Right lobe of liver (tissue), 6 donors: ENCODE measurements around the gene SPAG16. TPM values are rescaled to one million over a fixed set of nuclear protein-coding genes. Genes with fewer than 3 reads are reported as not detected.

ENCODE experiments used
- ATAC-seq, 4 donors: fragments of 200-7000 bp; cut with Tn5 transposase; one replicate each; pipeline ENCODE4 v1.9.1; 2020; ENCODE audit warnings: mild to moderate bottlenecking in 4 of 4, moderate library complexity in 4 of 4
- DNase-seq, 3 donors: peaks; one replicate each; pipeline ENCODE4 v3.0.0-alpha.2; 2020
- H3K27ac ChIP-seq, 3 donors: fragments of 200-600 bp; one replicate each; pipeline ENCODE4 v1.8.0; 2022
- H3K27me3 ChIP-seq, 2 donors: fragments of 200-600 bp; one replicate each; pipeline ENCODE4 v1.8.0; 2022
- H3K36me3 ChIP-seq, 4 donors: fragments of 200-600 bp; sonication (generic) in 1 of 4; one replicate each; pipeline versions ENCODE4 v1.5.1 to v1.8.0; 2017 to 2022; ENCODE audit warnings: control low read depth in 1 of 4
- H3K4me1 ChIP-seq, 4 donors: fragments of 200-600 bp; sonication (generic) in 1 of 4; one replicate each; pipeline versions ENCODE4 v1.5.1 to v1.8.0; 2017 to 2022; ENCODE audit warnings: control low read depth in 1 of 4
- H3K4me3 ChIP-seq, 3 donors: fragments of 200-600 bp; one replicate each; pipeline ENCODE4 v1.8.0; 2022
- H3K9me3 ChIP-seq, 4 donors: fragments of 200-600 bp; sonication (generic) in 1 of 4; one replicate each; pipeline versions ENCODE4 v1.5.1 to v1.8.0; 2017 to 2022; ENCODE audit warnings: control low read depth in 1 of 4
- CTCF ChIP-seq, 4 donors: fragments of 200-600 bp in 3 of 4; fragments of 450-650 bp in 1 of 4; IDR thresholded peaks; one replicate each; pipeline versions ENCODE4 v1.5.1 to v1.8.0; 2016 to 2022; ENCODE audit warnings: antibody characterized with exemption in 4 of 4, mild to moderate bottlenecking in 2 of 4
- POLR2A ChIP-seq: fragments of 450-650 bp; IDR thresholded peaks from one replicate; pipeline ENCODE4 v1.6.1; 2017; ENCODE audit warnings: antibody characterized with exemption, mild to moderate bottlenecking
- WGBS: methylation state at CpG from one replicate; pipeline ENCODE4 v1.1.6; 2018; ENCODE audit warnings: low coverage, low lambda C conversion rate; ENCODE audit not compliant: insufficient coverage; ENCODE audit errors: missing lambda C conversion rate; 5-methylcytosine and 5-hydroxymethylcytosine counted together
- intact Hi-C, 2 donors: fragments of 100-400 bp; cut with DNase I; formaldehyde crosslinking; loops; one replicate each; pipeline versions ENCODE4 v1.11.2 to v1.14.1; 2022
- total RNA-seq, 6 experiments: library from RNA; depleted of rRNA in 2 of 6; stranded (reverse); fragments of >200 nt in 2 of 6; fragmentation: NEBNext Ultra II Directional in 3 of 6; extraction: Animal tissue kit (Norgen Biotek cat#: 25700) in 3 of 6; gene quantifications; one replicate each; pipeline versions ENCODE4 v1.1.0 to v1.2.4, GENCODE V29; 2016 to 2023
- donor health status: DM: no; HTN: yes; CAD: no.
- donor health status: DM: no; HTN: no; CAD: no.
- donor health status: DM: no; HTN: no; CAD: no.
- donor health status: DM: no; HTN: yes; CAD: no.
- donor health status: DM: no; HTN: yes; CAD: no.

Gene SPAG16
- total RNA-seq, 6 experiments from 2014 or later: 7.2 to 15.3 (median 9.0) TPM

GRCh38 chr2:213862407-213863076 lies 578.3 kb downstream of the SPAG16 start:
- Histone ChIP-seq H3K9me3 (no peaks in the 10 kb centered on the region), H3K4me1 (peaks cover 0 to 9% (median 0%) of the 10 kb centered on the region in 4 donors), H3K27ac (no peak overlapping the region), H3K27me3 (no peaks in the 10 kb centered on the region), H3K36me3 (no peaks in the 10 kb centered on the region), H3K4me3 (no peak overlapping the region)
- intact Hi-C loops: no loop called here
- ATAC-seq (no peak), DNase-seq (no peak)
- 76% methylated on average over 7 of the region's 7 CpGs for whole genome bisulfite sequencing
- TF ChIP-seq POLR2A (no peak), CTCF (IDR thresholded peaks at IDR 0.05) (no peak)

DNA sequence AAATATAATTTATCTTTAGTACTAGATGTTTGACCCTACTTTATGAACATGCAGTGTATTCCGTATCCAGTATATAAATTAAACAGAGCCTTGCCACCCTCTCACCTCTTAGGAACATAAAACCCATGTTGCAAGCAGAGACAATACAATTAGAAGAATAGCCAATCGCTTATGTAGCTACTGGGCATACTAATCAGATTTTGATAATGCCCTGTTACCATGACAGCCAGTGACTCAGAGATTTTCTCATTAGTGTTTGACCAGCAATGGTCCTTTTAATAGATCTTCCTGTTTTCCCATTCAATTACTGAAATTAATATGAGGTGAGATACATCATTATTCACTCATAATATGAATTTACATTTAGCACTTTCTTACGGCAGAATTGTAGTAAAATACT lies 579.3 kb downstream of the SPAG16 start:
- no peak for DNase-seq
- intact Hi-C loops: no loop called here
- Histone ChIP-seq H3K27me3 (no peaks in the 10 kb centered on the region), H3K36me3 (no peaks in the 10 kb centered on the region), H3K4me3 (no peak overlapping the region), H3K9me3 (no peaks in the 10 kb centered on the region), H3K4me1 (peaks cover 0 to 9% (median 0%) of the 10 kb centered on the region in 4 donors), H3K27ac (no peak overlapping the region)
- WGBS: 80% methylated on average over 3 of the region's 3 CpGs
- no peak for TF ChIP-seq POLR2A
- TF ChIP-seq CTCF (IDR thresholded peaks at IDR 0.05): no peak
- ATAC-seq: no peak

- intact Hi-C loops: no loop called here
- 19% methylated on average over 1 of the region's 1 CpG for WGBS
Observed at GRCh38 chr2:213868526-213868925, 584.3 kb downstream of the SPAG16 start.

GRCh38 chr2:213885485-213885884 lies 601.2 kb downstream of the SPAG16 start:
- Histone ChIP-seq H3K4me3 (no peak overlapping the region), H3K27me3 (no peaks in the 10 kb centered on the region), H3K4me1 (no peaks in the 10 kb centered on the region), H3K9me3 (no peaks in the 10 kb centered on the region), H3K36me3 (no peaks in the 10 kb centered on the region), H3K27ac (no peak overlapping the region)
- DNase-seq (no peak), ATAC-seq (no peak)
- WGBS: 37% methylated on average over 3 of the region's 3 CpGs
- intact Hi-C loops: no loop called here
- TF ChIP-seq CTCF (IDR thresholded peaks at IDR 0.05) (no peak), POLR2A (no peak)

More at GRCh38 chr2:213868526-213868925, 584.3 kb downstream of the SPAG16 start:
- H3K9me3 ChIP-seq: no peaks in the 10 kb centered on the region
- H3K36me3 ChIP-seq: no peaks in the 10 kb centered on the region
- no peak for TF ChIP-seq CTCF (IDR thresholded peaks at IDR 0.05)
- TF ChIP-seq POLR2A: no peak
- DNase-seq: no peak
- no peak overlapping the region for H3K4me3 ChIP-seq
- H3K27me3 ChIP-seq: no peaks in the 10 kb centered on the region
- ATAC-seq: no peak
- H3K4me1 ChIP-seq: no peaks in the 10 kb centered on the region
- H3K27ac ChIP-seq: no peak overlapping the region
